Glutamatergic neuron (in vitro differentiated cells): ENCODE measurements around the gene TNRC18. TPM values are rescaled to one million over a fixed set of nuclear protein-coding genes. Genes with fewer than 3 reads are reported as not detected.

Experiments
- DNase-seq: peaks from one replicate; pipeline ENCODE4 v3.0.0; 2022
- H3K27ac Mint-ChIP-seq: one replicate; pipeline ENCODE4 v1.8.0; 2020; ENCODE audit warnings: mild to moderate bottlenecking, mixed read lengths, inconsistent platforms; ENCODE audit not compliant: unreplicated experiment
- H3K27me3 Mint-ChIP-seq: one replicate; pipeline ENCODE4 v1.8.0; 2020; ENCODE audit warnings: mild to moderate bottlenecking, moderate library complexity, mixed read lengths, inconsistent platforms; ENCODE audit not compliant: unreplicated experiment
- H3K36me3 Mint-ChIP-seq: one replicate; pipeline ENCODE4 v1.8.0; 2020; ENCODE audit warnings: mild to moderate bottlenecking, mixed read lengths, inconsistent platforms; ENCODE audit not compliant: unreplicated experiment
- H3K4me1 Mint-ChIP-seq: one replicate; pipeline ENCODE4 v1.8.0; 2020; ENCODE audit warnings: mild to moderate bottlenecking, low read depth, mixed read lengths, inconsistent platforms; ENCODE audit not compliant: unreplicated experiment
- H3K4me3 Mint-ChIP-seq: one replicate; pipeline ENCODE4 v1.8.0; 2020; ENCODE audit warnings: mild to moderate bottlenecking, mixed read lengths, inconsistent platforms; ENCODE audit not compliant: unreplicated experiment
- H3K9me3 Mint-ChIP-seq: one replicate; pipeline ENCODE4 v1.8.0; 2020; ENCODE audit warnings: mild to moderate bottlenecking, moderate library complexity, mixed read lengths, inconsistent platforms; ENCODE audit not compliant: unreplicated experiment
- CTCF ChIP-seq: fragments of 200-600 bp; sonication (generic); IDR thresholded peaks from one replicate; pipeline ENCODE4 v1.5.0; 2021; ENCODE audit not compliant: partially characterized antibody, unreplicated experiment
- total RNA-seq: library from RNA; stranded (reverse); fragmentation: NEBNext Ultra II Directional; extraction: Animal tissue kit (Norgen Biotek cat#: 25700); gene quantifications from one replicate; pipeline ENCODE4 v1.2.1, GENCODE V29; 2021; ENCODE audit not compliant: unreplicated experiment

TNRC18 gene
- total RNA-seq, 1 donor from 2014 or later: 54.6 TPM

DNA sequence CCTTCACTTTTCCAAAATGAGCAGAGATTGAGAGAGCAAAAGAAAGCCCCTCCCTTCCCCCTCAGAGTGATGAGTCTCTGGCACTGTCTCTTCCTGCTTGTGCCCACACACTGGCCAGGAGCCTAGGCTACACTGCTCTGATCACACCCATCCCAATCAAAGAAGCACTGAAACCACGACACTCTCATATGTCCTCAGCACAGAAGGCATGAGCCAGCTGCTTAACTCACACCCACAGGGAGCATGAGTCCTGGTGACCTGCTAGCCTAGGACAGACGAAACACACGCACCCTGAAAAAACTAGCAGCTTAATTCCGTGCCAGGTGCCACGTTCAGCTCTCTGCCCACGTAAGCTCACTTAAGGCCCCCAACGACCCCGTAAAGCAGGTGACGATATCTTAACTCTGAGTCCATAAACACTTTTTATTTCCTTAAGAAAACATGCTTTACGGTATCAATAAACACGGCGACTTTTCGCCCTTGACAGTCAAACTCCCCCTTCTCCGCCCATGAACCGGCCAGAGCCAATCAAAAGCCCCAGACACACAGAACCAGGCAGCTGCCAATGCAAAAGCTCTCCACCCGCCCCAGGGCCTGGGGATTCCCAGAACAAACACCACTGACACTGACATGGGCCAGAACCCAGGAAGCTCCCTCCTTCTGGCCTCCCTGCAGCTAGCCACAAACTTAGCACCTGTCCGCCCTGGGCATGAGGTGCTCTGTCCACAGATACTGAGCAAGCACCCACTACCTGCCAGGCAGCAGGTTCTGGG lies 69.0 kb downstream of the TNRC18 start:
- H3K27me3 Mint-ChIP-seq: peaks cover 9% of the 10 kb centered on the region
- no peak for DNase-seq
- peaks cover 10% of the 10 kb centered on the region for H3K4me1 Mint-ChIP-seq
- peak overlapping the region; percentile 41 for H3K4me3 Mint-ChIP-seq
- H3K36me3 Mint-ChIP-seq: peaks cover 6% of the 10 kb centered on the region
- peak overlapping the region; percentile 48 for H3K27ac Mint-ChIP-seq
- no peak for TF ChIP-seq CTCF
- H3K9me3 Mint-ChIP-seq: peaks cover 2% of the 10 kb centered on the region

DNA sequence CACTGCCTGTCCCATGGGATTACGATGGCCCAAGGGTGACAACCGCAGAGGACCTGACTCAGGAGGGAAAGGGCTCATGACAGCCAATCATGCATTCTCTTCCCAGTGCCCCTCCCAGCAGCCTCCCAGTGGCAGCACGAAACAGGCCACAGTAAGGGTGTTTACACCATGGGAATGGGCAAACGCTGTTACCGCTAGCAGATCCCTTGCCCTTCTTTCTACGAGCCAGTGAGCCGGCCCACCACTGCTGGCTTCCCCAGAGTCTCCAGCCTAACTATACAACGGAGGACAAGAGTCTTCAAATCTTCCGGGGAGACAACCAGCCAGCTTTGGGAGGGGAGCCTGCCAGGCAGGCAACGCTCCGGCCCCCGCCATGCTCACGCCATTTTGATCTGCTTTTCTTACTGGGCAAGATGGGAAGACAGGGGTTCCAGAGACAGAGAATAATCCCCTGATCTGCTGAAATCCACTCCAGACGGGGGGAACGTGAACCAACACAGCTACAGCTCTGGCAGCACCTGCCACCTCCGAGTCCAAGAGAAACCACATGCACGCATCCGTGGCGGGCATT lies 71.1 kb downstream of the TNRC18 start:
- Mint-ChIP-seq H3K27me3 (peaks cover 9% of the 10 kb centered on the region), H3K36me3 (peaks cover 6% of the 10 kb centered on the region), H3K4me3 (no peak overlapping the region), H3K27ac (no peak overlapping the region), H3K9me3 (no peaks in the 10 kb centered on the region), H3K4me1 (peaks cover 17% of the 10 kb centered on the region)
- no peak for TF ChIP-seq CTCF
- no peak for DNase-seq

- Mint-ChIP-seq H3K4me3 (no peak overlapping the region), H3K36me3 (peaks cover 6% of the 10 kb centered on the region), H3K9me3 (no peaks in the 10 kb centered on the region), H3K27ac (no peak overlapping the region), H3K4me1 (peaks cover 17% of the 10 kb centered on the region), H3K27me3 (peaks cover 9% of the 10 kb centered on the region)
- TF ChIP-seq CTCF: no peak
- DNase-seq: no peak
Observed at GRCh38 chr7:5351507-5352265, 71.9 kb downstream of the TNRC18 start.

GRCh38 chr7:5350600-5351385 lies 72.8 kb downstream of the TNRC18 start:
- no peak for TF ChIP-seq CTCF
- Mint-ChIP-seq H3K27ac (no peak overlapping the region), H3K4me3 (no peak overlapping the region), H3K9me3 (no peaks in the 10 kb centered on the region), H3K36me3 (peaks cover 6% of the 10 kb centered on the region), H3K4me1 (peaks cover 17% of the 10 kb centered on the region), H3K27me3 (peaks cover 10% of the 10 kb centered on the region)
- DNase-seq: no peak
